IgD-negative memory B cell (primary cell): ENCODE measurements around the gene RERG. TPM values are rescaled to one million over a fixed set of nuclear protein-coding genes. Genes with fewer than 3 reads are reported as not detected.
A peak's percentile ranks its signal among the peaks of the same experiment; 100 is the strongest.
"Not testable (repeated sequence)": the region's sequence is repeated elsewhere in the genome, so short reads cannot be mapped to it uniquely, and the experiment has no call there.

Experiments
- H3K27ac Mint-ChIP-seq, 3 donors: one replicate each; pipeline ENCODE4 v1.8.0; 2020 to 2022; ENCODE audit warnings: mild to moderate bottlenecking in 3 of 3, mixed read lengths in 3 of 3, moderate library complexity in 1 of 3
- H3K27me3 Mint-ChIP-seq: one replicate; pipeline ENCODE4 v1.8.0; 2021; ENCODE audit warnings: mixed read lengths
- H3K36me3 Mint-ChIP-seq: one replicate; pipeline ENCODE4 v1.8.0; 2020; ENCODE audit warnings: mild to moderate bottlenecking, mixed read lengths
- H3K4me1 Mint-ChIP-seq, 3 donors: one replicate each; pipeline ENCODE4 v1.8.0; 2020 to 2022; ENCODE audit warnings: mixed read lengths in 3 of 3, mild to moderate bottlenecking in 1 of 3
- H3K4me3 Mint-ChIP-seq, 4 donors: one replicate each; pipeline ENCODE4 v1.8.0; 2020 to 2022; ENCODE audit warnings: mild to moderate bottlenecking in 4 of 4, mixed read lengths in 4 of 4, moderate library complexity in 3 of 4
- H3K9me3 Mint-ChIP-seq, 3 donors: one replicate each; pipeline ENCODE4 v1.8.0; 2020 to 2021; ENCODE audit warnings: mixed read lengths in 3 of 3, mild to moderate bottlenecking in 1 of 3
- polyA plus RNA-seq: library from polyadenylated mRNA; unstranded; fragments of 300-500 nt; fragmentation: Illumina TruSeq; gene quantifications from one replicate; pipeline ENCODE4 v1.2.3, GENCODE V29; 2021

RERG gene
- polyA plus RNA-seq, 1 donor from 2014 or later: not detected

GRCh38 chr12:15230751-15231150, 9.5 kb upstream of the RERG start:
- Mint-ChIP-seq H3K27me3 (peaks cover 9% of the 10 kb centered on the region), H3K4me1 (no peaks in the 10 kb centered on the region), H3K36me3 (no peaks in the 10 kb centered on the region), H3K4me3 (no peak overlapping the region), H3K9me3 (peaks cover 0 to 2% (median 0%) of the 10 kb centered on the region in 3 donors), H3K27ac (no peak overlapping the region)

GRCh38 chr12:15230137-15230536, 8.9 kb upstream of the RERG start:
- Mint-ChIP-seq H3K36me3 (no peaks in the 10 kb centered on the region), H3K9me3 (no peaks in the 10 kb centered on the region), H3K4me3 (no peak overlapping the region), H3K27me3 (peaks cover 11% of the 10 kb centered on the region), H3K27ac (no peak overlapping the region), H3K4me1 (no peaks in the 10 kb centered on the region)

- Mint-ChIP-seq H3K27ac (no peak overlapping the region), H3K4me1 (peaks cover 0 to 3% (median 0%) of the 10 kb centered on the region in 3 donors), H3K4me3 (no peak overlapping the region), H3K9me3 (no peaks in the 10 kb centered on the region), H3K36me3 (no peaks in the 10 kb centered on the region), H3K27me3 (peaks cover 15% of the 10 kb centered on the region)
Observed at GRCh38 chr12:15227004-15227679, 5.9 kb upstream of the RERG start.

GRCh38 chr12:15225863-15226218, 4.6 kb upstream of the RERG start:
- H3K27ac Mint-ChIP-seq, H3K4me3 Mint-ChIP-seq, H3K9me3 Mint-ChIP-seq, H3K36me3 Mint-ChIP-seq, H3K4me1 Mint-ChIP-seq: not testable (repeated sequence)
- H3K27me3 Mint-ChIP-seq: peaks cover 15% of the 10 kb centered on the region

GRCh38 chr12:15225136-15225862, 4.1 kb upstream of the RERG start:
- Mint-ChIP-seq H3K27me3 (peaks cover 15% of the 10 kb centered on the region), H3K4me3 (no peak overlapping the region), H3K4me1 (peaks cover 0 to 7% (median 3%) of the 10 kb centered on the region in 3 donors), H3K27ac (peak overlapping the region in 1 of 3 donors; percentile 32), H3K36me3 (no peaks in the 10 kb centered on the region), H3K9me3 (no peaks in the 10 kb centered on the region)

GRCh38 chr12:15222219-15222618, 1.0 kb upstream of the RERG start:
- no peaks in the 10 kb centered on the region for H3K36me3 Mint-ChIP-seq
- H3K4me1 Mint-ChIP-seq: peaks cover 0 to 7% (median 3%) of the 10 kb centered on the region in 3 donors
- H3K9me3 Mint-ChIP-seq: peaks cover 0 to under 1% (median 0%) of the 10 kb centered on the region in 3 donors
- H3K27me3 Mint-ChIP-seq: peaks cover 15% of the 10 kb centered on the region
- peak overlapping the region in 2 of 4 donors; percentile 6 to 67 for H3K4me3 Mint-ChIP-seq
- no peak overlapping the region for H3K27ac Mint-ChIP-seq

- no peaks in the 10 kb centered on the region for H3K36me3 Mint-ChIP-seq
- H3K27ac Mint-ChIP-seq: no peak overlapping the region
- peak overlapping the region in 1 of 4 donors; percentile 80 for H3K4me3 Mint-ChIP-seq
- peaks cover 0 to 2% (median 0%) of the 10 kb centered on the region in 3 donors for H3K9me3 Mint-ChIP-seq
- H3K4me1 Mint-ChIP-seq: peaks cover 0 to 7% (median 3%) of the 10 kb centered on the region in 3 donors
- H3K27me3 Mint-ChIP-seq: peaks cover 11% of the 10 kb centered on the region
Observed at GRCh38 chr12:15220451-15220850, 766 bp downstream of the RERG start.

GRCh38 chr12:15218794-15219193, 2.4 kb downstream of the RERG start:
- Mint-ChIP-seq H3K27ac (no peak overlapping the region), H3K4me1 (peaks cover 0 to 7% (median 3%) of the 10 kb centered on the region in 3 donors), H3K4me3 (no peak overlapping the region), H3K9me3 (peaks cover 0 to 2% (median 0%) of the 10 kb centered on the region in 3 donors), H3K27me3 (peaks cover 8% of the 10 kb centered on the region), H3K36me3 (no peaks in the 10 kb centered on the region)

- Mint-ChIP-seq H3K9me3 (peaks cover 0 to 2% (median 0%) of the 10 kb centered on the region in 3 donors), H3K27ac (no peak overlapping the region), H3K4me1 (peaks cover 0 to 5% (median 0%) of the 10 kb centered on the region in 3 donors), H3K27me3 (no peaks in the 10 kb centered on the region), H3K4me3 (no peak overlapping the region), H3K36me3 (no peaks in the 10 kb centered on the region)
Observed at GRCh38 chr12:15216036-15216889, 5.0 kb downstream of the RERG start.

GRCh38 chr12:15214851-15215601, 6.2 kb downstream of the RERG start:
- Mint-ChIP-seq H3K36me3 (no peaks in the 10 kb centered on the region), H3K4me3 (no peak overlapping the region), H3K27ac (no peak overlapping the region), H3K9me3 (peaks cover 0 to 2% (median 0%) of the 10 kb centered on the region in 3 donors), H3K27me3 (no peaks in the 10 kb centered on the region), H3K4me1 (no peaks in the 10 kb centered on the region)

GRCh38 chr12:15212930-15213329, 8.3 kb downstream of the RERG start:
- Mint-ChIP-seq H3K27ac (no peak overlapping the region), H3K27me3 (peaks cover 3% of the 10 kb centered on the region), H3K4me1 (no peaks in the 10 kb centered on the region), H3K9me3 (peaks cover 0 to 2% (median 0%) of the 10 kb centered on the region in 3 donors), H3K36me3 (no peaks in the 10 kb centered on the region), H3K4me3 (no peak overlapping the region)

GRCh38 chr12:15209782-15210181, 11.4 kb downstream of the RERG start:
- H3K27me3 Mint-ChIP-seq: peaks cover 3% of the 10 kb centered on the region

GRCh38 chr12:15208871-15209656, 12.2 kb downstream of the RERG start:
- Mint-ChIP-seq H3K4me3 (no peak overlapping the region), H3K9me3 (no peaks in the 10 kb centered on the region), H3K4me1 (no peaks in the 10 kb centered on the region), H3K27me3 (peaks cover 3% of the 10 kb centered on the region), H3K27ac (no peak overlapping the region), H3K36me3 (no peaks in the 10 kb centered on the region)

More at GRCh38 chr12:15209782-15210181, 11.4 kb downstream of the RERG start:
- Mint-ChIP-seq H3K27ac (no peak overlapping the region), H3K36me3 (no peaks in the 10 kb centered on the region), H3K9me3 (no peaks in the 10 kb centered on the region), H3K4me1 (no peaks in the 10 kb centered on the region), H3K4me3 (no peak overlapping the region)

- Mint-ChIP-seq H3K36me3 (no peaks in the 10 kb centered on the region), H3K27me3 (peaks cover 3% of the 10 kb centered on the region), H3K27ac (no peak overlapping the region), H3K9me3 (no peaks in the 10 kb centered on the region), H3K4me3 (no peak overlapping the region), H3K4me1 (no peaks in the 10 kb centered on the region)
Observed at GRCh38 chr12:15208140-15208539, 13.1 kb downstream of the RERG start.
